Tongue (tissue), 2 donors: ENCODE data around the gene ESRRG. TPM values are rescaled to one million over a fixed set of nuclear protein-coding genes. Genes with fewer than 3 reads are reported as not detected.
"Not testable (repeated sequence)": the region's sequence is repeated elsewhere in the genome, so short reads cannot be mapped to it uniquely, and the experiment has no call there.

Experiments
- DNase-seq: peaks from one replicate; pipeline ENCODE4 v3.0.0-alpha.2; 2015
- total RNA-seq: library from RNA; depleted of rRNA; stranded (reverse); fragments of >200 nt; gene quantifications from one replicate; pipeline ENCODE4 v1.2.3, GENCODE V29; 2014

ESRRG gene
- total RNA-seq, 1 donor from 2014 or later = 43.2 TPM

DNA sequence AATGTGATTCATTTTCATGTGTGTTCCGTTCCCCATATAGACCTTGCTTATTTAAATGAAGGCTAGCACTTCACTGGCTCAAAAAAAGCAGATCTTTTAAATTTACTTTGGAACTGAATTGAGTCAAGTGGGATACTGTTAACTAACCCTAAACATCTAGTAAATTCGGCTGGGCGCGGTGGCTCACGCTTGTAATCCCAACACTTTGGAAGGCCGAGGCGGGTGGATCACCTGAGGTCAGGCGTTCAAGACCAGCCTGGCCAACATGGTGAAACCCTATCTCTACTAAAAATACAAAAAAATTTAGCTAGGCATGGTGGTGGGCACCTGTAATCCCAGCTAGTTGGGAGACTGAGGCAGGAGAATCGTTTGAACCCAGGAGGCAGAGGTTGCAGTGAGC is 19.2 kb downstream of the ESRRG start:
- not testable (repeated sequence) for DNase-seq

DNA sequence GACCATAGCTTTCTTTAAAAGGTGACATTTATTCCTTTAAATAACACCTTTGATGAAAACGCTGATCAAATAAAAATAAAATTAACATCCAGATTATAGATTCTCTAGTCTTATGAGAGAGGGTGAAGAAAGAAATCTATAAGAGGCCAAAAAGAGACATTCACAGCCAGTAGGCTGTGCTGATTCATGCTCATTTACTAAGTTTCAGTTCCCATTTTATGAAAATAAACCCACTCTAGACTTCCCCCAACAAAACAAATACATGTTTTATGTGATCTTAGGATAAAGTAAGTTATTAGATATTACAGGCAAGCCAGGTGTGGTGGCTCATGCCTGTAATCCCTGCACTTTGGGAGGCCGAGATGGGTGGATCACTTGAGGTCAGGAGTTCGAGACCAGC is 21.1 kb downstream of the ESRRG start:
- DNase-seq = no peak

DNA sequence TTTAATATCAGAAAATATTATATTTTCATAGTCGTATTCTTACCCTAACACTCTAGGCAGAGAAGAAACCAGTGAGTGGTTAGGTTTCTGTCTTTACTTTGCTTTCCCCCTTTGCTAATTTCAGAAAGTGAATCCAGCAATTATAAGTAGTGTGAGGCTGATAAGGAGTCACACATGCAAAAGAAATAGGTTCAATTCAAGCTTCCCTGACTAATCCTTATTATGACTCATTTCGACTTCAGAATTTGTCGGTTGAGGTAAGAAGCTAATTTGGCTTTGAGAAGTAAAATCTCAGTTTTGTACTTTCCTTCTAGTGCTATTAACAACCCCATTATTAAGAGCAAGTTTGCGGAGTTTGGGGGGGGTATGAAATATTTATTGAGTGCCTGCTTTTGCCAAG is 22.4 kb downstream of the ESRRG start:
- no peak for DNase-seq

DNA sequence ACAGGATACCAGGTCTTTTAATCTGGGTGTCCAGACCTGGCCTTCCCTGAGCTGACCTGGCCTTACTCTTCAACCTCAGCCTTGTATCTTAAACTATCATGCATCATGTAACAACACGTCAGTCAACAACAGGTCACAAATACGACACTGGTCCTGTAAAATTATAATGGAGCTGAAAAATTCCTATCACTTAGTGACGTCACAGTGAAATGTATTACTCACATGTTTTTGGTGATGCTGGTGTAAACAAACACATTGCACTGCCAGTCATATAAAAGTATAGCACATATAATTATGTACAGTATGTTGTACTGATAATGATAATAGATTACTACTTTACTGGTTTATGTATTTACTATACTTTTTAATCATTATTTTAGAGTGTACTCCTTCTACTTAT is 31.5 kb downstream of the ESRRG start:
- DNase-seq = no peak

DNA sequence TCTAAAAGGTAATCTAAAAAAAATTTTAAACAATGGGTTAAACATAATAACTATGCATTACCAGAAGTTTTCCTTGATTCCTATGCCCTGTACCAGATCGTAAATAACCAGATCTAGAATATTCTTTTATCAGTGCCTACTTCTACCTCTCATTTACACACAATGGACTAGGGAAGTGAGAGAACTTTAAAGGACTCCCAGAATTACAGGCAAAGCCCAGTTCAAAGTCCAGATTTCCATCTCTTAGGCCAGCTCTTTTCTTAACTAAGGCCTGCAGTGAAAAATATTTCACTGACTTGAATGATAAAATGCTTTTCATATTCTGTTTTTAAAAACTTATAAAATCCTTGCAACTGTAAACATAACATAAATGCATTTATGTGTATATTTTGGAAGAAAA is 32.6 kb downstream of the ESRRG start:
- DNase-seq = no peak

DNA sequence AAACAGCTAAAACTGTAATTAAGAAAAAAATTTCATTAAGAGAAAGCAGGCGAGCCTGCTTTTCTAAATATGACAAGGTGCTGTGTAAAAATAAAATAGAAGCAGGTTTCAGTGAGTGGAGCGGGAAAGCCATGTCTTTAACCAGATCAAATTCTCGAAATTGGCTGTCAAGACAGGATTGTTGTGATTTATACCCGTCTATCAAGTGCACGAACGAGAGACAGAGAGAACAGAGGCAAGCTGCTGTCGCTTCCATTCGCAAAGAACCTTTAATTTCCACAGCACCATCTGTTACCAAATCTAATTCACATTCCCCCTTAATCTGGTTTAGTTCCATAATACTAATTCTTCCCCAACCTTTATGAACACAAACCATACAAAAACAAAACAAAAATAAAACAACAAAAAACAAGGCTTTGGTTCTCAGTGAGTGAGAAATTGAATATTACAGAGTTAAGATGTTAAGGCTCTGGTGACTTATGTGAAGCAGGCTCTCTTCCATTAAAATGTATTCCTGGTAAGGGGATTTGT is 35.0 kb downstream of the ESRRG start:
- DNase-seq = no peak

DNA sequence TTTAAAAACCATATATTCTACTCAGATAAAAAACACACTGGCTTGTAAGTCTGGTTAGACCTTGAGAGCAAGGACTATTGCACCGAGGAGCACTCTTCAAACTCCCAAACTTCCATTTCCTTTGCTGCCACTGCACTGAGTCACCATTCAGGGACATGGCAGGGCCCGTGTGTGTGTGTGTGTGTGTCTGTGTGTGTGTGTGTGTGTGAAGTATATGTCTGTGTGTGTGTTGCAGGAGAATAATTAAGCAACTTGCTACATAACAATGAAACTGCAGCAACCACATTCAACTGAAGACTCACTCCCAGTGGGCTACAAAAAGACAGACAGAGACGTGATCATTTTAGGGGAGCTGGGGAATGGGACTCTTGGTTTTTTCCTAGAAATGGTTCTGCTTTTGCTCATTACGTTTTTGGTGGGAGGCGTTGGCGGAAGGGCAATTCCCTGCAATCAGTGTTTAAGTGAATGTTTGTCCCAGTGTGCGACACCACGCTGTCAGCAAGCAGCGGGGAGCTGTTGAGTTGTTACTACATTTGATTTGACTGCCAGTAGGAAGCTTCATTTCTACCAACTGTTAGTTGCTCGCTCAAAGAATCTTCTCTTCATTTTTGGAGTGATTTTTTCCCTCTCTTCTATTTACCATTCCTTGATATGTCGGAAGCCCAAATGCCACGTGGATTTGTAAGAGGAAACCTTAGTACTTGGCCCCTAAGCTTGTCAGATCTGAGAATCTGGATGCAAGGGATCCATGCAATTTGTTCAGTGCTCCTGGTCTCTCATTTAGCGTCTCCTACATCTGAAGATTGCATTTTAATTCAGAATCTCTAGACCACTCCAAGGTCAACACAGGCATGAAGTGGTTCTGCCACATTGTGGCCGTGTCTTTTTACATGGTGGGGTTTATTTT is 36.1 kb downstream of the ESRRG start:
- DNase-seq = no peak

DNA sequence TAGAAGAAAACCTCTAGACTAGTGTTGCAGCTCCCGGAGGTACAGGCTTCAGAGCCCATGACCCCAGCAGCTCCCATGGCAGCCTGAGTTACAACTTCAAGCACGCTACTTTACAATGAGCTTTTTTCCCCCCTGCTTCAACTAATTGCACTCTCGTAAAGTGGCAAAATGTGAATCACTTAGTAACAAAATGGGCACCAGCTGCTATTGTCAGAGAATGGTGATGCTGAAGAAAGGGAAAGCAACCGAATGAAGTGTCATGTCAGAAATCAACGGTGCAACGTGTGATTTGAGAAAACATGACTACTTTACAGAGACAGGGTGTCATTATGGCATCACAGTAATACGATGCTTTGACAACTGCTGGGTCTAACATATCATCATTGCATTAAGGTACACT is 40.5 kb downstream of the ESRRG start:
- no peak for DNase-seq

DNA sequence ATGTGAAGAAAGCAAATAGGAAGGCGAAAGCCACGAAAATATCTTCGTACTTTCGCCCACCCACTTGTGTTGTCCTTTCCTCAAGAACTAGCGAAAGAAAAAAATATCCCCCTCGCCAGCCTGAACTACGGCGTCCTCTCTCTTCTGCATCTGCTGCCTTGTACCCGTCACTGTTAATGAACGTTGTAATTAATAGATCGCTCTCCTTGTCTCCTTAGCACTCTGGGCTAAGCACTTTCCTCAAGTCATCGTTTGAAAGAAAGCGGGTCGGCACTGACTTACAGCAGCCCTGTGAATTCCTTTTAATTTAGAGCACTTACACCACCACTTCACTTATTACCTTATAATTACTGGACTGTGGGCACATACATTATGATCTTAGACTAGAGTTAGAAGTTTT is 44.1 kb downstream of the ESRRG start:
- no peak for DNase-seq

DNA sequence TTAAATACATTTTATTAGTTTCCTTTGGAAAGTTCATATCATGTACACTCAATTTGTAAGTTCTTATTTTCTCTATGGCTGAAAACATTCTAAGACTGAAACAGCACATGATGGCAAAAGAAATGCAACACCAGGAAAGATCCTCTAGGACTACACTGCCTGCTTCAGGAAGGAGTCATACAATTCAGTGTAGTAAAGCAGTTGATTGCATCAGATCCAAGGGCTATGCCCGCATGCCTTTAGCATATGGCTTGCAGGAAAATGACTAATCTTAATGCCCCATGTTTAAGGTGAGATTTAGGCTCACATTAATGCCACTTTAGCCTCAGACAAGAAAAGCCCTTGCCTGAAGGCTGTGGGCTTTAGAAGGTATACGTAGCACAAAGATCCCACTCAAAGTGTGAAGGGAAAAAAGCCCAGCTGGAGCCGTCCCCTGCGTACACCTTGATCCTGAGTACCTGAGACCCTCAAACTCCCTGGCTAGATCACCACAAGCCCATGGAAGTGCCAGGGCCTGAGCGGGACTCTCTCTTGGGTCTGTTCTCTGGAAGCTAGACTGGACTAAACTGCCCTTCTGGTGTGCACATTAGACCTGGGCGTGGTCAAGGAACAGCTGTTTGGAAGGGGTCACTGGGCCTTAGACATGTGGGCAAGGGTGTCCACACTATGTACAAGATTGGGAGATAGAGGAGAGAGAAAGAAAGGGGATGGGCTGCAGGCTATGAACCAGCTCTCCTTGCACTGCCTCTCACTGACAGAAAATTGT is 52.9 kb downstream of the ESRRG start:
- no peak for DNase-seq

DNA sequence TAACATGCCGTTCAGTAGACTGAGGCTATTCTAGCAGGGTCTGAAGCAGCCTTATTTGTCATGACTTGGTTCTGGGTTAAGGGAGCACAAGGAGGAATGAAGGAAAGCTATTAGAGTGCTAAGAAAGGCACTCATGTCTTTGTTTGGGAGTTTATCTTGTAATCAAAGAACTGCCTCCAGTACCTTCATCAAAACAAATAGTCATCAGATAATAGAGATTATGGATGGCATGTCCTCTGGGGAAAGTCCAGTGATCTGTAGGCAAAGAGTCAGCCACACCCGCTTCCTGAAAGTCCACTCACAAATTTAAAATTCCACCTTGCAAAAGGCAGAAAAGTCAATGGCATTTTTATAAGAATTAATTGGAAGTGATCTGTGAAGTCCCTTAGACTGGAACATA is 56.8 kb downstream of the ESRRG start:
- DNase-seq = no peak

DNA sequence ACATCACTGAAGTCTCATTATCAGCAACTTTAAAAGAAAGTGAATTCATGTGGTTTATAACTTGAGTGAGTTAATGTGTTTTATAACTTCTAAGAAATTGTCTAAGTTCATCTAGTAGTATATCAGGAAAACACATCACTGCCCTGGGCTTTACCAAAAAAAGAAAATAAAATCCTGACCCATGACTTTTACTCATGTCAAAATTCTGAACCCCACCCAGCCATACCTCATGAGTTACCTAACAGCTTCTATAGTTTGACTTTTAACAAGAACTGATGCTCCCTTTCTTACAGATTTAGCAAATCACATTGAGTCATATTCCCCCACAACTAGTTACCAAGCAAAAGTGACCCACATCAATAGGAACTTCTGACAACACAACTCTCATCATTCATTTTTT is 57.4 kb downstream of the ESRRG start:
- DNase-seq = no peak

DNA sequence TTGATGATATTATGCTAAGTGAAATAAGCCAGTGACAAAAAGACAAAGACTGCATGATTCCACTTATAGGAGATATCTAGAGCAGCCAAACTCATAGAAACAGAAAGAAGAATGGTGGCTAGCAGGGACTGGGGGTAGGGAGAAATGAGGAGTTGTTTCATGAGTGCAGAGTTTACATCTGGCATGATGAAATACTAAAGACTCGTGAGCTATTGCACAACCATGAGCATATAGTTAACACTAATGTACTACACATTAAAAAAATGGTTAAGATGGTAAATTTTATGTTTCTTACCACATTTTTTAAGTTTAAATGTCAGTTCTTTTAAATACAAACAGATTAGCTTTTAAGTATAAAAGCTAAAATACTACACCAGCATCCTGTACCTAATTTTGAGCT is 57.8 kb downstream of the ESRRG start:
- DNase-seq = no peak

DNA sequence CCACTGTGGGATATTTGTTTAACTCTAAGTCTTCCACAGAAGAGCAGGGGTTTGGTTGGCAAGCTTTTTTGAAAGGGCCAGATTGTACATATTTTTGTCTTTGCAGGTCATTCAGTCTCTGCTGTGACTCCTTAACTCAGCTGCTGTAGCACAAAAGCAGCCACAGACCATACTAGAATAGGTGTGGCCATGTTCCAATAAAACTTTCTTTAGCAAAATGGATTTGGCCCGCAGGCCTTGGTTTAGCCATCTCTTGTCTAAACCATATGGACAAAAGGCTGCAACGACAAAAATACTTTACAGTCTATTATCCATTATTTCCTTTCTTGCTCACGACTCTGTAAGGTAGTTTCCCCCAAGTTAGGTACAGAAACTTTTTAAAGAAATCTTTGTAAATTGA is 60.5 kb downstream of the ESRRG start:
- DNase-seq = no peak

DNA sequence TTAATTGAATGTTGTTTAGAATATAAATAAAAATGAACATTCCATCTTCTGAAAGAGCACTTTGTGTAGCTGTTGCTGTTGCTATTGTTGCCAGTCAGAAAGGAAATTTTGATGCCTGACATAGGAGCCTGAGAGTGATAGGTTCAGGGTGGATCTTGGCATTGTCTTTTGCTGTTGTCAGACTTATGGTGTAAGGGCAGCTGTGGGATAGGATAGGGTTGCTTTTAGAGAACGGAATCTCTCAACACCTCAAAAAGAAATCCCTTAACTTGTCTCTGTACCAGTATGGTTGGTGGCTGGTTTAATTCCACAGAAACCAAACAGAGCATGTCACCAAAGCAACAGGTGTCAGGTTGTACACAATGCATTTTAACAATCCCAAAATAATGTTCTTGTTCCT is 62.7 kb downstream of the ESRRG start:
- DNase-seq = peak; percentile 16

DNA sequence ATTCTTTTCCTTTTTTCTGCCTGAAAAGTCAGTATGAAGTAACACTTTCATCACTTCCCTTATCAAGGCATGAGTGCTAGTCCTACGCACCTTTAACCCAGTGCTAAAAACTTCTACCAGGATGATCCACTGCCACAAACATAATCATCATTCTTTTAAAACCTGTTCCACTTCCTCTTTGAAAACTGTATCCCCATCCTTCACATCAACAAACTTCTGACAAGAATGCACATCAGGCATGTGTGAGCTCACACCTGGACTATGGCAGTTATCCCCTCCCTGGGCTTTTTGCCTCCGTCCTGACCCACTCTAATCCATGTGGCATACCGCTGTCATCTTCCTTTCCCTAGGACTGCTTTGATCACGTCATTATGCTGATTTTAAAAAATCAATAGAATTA is 70.2 kb downstream of the ESRRG start:
- no peak for DNase-seq

DNA sequence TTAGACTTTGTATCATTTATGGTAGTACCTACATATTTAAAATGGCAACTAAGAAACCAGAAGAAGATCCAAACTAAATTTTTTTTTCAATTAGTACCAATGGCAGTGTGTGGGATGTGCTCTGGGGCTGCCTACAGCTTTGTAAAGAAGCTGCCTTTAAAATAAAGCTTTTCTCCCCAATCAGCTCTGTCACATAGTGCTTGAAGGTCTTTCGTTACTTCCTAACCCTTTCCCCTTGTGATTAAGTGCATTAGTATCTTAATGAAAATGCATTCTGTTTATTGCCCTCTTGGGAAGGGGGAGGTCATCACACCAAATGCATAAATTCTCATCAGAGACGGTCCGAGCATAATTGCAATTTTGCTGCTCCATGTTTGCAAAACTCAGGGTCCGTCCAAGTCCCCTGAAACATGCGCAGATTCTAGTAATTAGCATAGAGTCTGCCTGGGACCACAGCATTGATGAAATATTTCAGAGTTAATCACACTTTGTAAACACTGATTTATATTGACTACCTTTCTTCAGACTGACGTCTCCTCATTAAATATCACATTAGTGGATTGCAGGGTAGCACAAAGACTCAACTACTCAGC is 71.3 kb downstream of the ESRRG start:
- no peak for DNase-seq

DNA sequence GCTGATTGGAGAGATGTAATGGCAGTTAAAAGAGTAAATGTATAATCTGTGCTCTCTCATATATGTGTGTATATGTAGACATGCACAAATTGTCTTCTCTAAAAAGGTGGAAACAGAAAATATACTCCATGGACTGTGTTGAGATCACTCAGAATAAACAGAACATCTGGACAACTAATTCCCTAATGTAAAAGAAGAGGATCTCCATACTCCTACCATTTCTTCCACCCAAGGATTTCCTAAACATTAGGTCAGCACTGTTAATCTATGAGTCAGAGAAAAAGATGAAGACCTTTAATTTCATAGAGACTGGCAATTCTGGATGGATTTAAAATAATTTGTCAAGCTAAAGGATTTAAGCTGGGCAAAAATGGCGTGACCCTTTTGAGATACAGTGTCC is 80.1 kb downstream of the ESRRG start:
- DNase-seq = no peak

DNA sequence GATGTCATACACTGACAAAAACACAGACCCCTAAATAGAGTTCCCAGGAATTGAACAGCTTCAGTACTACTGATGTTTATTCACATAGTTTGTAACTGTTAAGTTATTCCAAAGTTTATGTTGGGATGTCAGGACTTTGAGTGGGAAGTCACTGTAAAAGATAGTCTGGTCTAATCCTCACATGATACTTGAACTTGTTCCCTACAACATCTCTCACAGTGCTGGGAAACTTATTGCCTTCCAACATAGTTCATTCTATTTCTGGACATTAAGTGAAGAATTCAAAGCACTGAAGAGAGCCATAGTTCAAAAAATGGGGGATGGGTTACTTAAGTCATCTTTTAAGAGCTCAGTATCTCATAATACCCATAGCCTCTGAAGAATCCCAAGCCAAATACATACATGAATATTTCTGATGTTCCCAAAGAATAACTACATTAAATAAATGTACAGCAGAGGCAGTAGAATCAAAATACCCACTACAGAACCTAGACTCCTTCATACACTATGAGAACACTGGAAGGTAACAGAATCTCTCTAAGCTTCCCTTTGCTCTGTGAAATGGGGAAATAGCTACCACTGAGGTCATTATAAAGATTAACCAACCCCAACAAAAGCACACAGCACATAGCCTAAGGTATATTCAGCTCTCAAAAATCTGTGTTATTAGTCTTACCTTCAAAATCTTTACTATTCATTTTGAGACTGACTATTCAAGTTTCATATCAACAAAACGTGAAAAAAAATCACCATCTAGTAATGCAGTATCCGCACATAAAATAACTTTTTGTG is 81.4 kb downstream of the ESRRG start:
- peak; percentile 5 for DNase-seq

DNA sequence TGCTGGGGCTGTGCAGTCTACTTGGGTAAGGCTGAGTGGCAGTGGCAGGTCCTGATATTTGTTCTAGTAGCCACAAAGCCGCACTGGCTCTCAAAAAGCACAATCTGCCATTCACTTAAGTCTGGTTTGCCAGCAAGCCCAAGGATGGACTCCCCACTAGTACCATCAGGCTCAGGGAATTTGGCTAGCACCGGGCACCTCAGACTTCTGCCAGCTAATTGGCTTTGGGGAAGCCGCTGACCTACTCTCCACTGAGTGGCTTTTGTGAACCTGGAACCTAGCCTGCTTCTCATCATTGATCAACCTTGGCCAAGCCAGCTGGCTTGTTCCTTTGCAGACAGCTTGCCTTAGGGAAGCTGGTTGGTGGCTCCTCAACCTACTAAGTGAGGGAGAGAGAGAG is 83.1 kb downstream of the ESRRG start:
- no peak for DNase-seq

DNA sequence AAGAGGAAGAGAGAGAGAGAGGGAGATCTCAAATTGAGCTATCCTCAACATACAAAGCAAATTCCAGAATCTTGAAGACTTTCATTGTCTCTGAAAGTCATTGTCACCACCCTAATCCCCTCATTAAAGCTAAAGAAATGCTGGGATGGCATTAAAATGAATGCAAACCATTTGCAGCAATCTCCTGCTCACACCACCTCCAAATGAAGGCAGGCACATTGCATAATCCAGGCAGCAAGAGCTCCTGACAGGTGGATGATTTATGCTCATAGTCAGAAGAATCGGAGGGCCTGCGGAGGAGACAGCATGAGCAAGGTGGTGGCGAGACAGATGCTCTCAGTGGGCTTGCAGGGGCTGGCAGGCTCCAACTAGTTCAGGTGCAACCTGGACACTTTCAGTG is 90.2 kb downstream of the ESRRG start:
- DNase-seq = no peak

DNA sequence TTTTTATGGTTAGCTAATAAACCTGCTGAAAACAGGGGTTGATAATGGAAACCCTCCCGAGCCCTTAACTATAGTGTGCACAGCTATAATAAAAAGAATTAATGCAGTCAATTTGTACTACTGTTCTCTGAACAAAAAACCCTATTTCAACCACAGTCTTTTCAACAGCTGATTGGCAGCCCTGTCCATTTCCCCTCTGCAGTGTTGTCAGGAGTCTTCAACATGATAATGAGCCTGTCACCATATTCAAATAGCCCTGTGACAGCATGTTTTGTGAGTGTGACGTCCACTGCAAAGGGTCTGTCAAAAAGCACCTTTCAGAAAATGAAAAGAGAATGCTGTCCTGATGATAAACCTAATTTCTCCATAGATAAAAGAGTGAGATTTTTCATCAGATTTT is 92.7 kb downstream of the ESRRG start:
- DNase-seq = no peak
